ENCODE results near the gene IGF1R. TPM values are rescaled to one million over a fixed set of nuclear protein-coding genes. Genes with fewer than 3 reads are reported as not detected.

Gene IGF1R
- total RNA-seq, 1 experiment from 2014 or later = 14.1 TPM

DNA sequence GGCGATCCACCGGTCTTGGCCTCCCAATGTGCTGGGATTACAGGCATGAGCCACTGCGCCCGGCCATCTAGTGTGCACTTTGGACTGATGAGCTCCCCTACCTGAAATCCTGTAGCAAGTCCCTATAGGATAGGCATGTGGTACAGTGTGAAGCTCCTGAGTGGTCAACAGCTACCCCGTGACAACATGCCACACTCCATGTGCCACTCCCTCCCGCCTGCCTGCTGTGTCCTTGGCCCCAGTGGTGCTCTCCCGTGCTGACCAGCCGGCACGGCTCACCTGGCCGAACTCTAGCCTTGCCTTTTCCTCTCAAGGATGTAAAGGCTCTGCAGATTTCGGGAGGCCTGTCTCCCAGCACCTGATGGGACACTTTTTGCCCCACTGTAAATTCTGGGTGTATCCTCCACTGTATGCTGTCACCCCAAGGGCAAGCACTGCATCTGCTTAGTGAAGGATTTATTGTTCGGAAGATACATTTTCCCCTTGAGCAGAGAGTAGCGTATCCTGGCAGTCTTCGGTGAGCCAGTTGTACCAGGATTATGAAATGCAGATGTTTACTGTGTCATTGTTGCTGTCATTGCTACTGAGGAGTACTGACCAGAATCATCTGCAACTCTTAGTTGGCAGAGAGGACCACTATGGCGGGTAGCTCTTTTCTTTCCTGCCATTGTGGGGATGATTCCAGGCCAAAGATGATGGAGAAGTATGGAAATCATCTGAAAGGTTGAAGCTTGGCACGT is 64.7 kb downstream of the IGF1R start:
- H3K4me1 ChIP-seq (replicated peaks) = peaks cover 28% of the 10 kb centered on the region
- no peak overlapping the region for H3K4me3 ChIP-seq
- H3K9me3 ChIP-seq (replicated peaks) = peaks cover 8% of the 10 kb centered on the region; the same call in 1 of the 2 replicates
- no peaks in the 10 kb centered on the region for H3K27me3 ChIP-seq (replicated peaks)
- DNase-seq (ENCODE audit: low read depth in 1 of 2, low spot score in 2 of 2) = no peak
- no peak overlapping the region for H3K27ac ChIP-seq
- H3K36me3 ChIP-seq = peaks cover 18% of the 10 kb centered on the region

GRCh38 chr15:98713585-98714001 is 65.3 kb downstream of the IGF1R start:
- Histone ChIP-seq H3K4me3 (no peak overlapping the region), H3K27ac (no peak overlapping the region), H3K36me3 (peaks cover 15% of the 10 kb centered on the region), H3K9me3 (replicated peaks) (peaks cover 8% of the 10 kb centered on the region; the same call in 1 of the 2 replicates), H3K27me3 (replicated peaks) (no peaks in the 10 kb centered on the region), H3K4me1 (replicated peaks) (peaks cover 28% of the 10 kb centered on the region)
- no peak for DNase-seq (ENCODE audit: low read depth in 1 of 2, low spot score in 2 of 2)

DNA sequence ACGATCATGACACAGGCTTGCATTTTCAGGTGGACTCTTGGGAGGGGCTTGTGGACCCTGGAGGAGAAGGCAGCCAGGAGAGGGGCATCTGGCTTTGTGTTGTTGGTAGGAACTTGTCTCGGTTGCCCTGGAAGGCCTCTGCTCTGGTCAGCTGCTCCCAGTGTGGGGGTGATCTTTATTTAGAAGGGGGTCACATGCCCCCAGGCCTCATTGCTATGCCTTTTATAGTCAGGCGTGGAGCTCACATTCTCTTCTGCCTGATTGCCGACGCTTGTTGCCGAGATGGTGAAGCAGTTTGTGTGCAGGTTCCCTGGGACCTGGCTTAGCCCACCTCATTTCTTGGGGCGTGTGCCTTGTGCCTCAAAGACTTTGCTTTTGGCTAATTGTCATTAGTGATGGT is 66.6 kb downstream of the IGF1R start:
- peaks cover 30% of the 10 kb centered on the region for H3K4me1 ChIP-seq (replicated peaks)
- H3K9me3 ChIP-seq (replicated peaks) = peaks cover 8% of the 10 kb centered on the region; the same call in 1 of the 2 replicates
- H3K27me3 ChIP-seq (replicated peaks) = no peaks in the 10 kb centered on the region
- peaks cover 15% of the 10 kb centered on the region for H3K36me3 ChIP-seq
- H3K4me3 ChIP-seq = no peak overlapping the region
- DNase-seq (ENCODE audit: low read depth in 1 of 2, low spot score in 2 of 2) = no peak
- H3K27ac ChIP-seq = no peak overlapping the region

- Histone ChIP-seq H3K4me3 (no peak overlapping the region), H3K4me1 (replicated peaks) (peaks cover 35% of the 10 kb centered on the region), H3K9me3 (replicated peaks) (peaks cover 8% of the 10 kb centered on the region; the same call in 1 of the 2 replicates), H3K36me3 (peaks cover 15% of the 10 kb centered on the region), H3K27me3 (replicated peaks) (no peaks in the 10 kb centered on the region), H3K27ac (no peak overlapping the region)
- DNase-seq (ENCODE audit: low read depth in 1 of 2, low spot score in 2 of 2) = no peak
These were observed 67.1 kb downstream of the IGF1R start for GRCh38 chr15:98715401-98715800.

DNA sequence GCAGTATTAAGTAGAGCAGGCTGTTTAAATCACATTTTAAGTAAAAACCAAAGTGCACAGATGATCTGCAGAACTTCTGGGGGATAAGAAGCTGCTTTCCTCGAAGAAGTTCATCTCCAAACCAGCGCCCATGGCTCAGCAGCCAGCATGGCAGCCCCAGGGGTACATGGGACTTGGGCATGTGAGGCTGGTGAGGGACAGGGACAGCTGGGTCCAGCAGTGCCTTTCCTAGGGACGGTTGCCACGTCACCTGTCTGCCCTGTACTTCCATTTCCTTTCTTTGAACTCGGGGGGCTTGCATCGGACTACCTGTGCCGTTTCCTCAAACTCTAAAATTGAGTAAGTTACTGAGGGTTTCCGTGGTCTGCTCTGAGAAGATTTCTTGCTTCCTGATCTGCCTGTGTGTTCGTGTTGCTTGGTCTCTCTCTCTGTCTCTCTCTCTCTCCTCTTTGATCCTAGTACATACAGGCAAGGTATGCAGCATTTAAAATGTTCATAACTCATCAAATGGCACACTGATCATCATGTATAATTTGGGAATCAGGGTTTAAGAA is 67.6 kb downstream of the IGF1R start:
- H3K27ac ChIP-seq = no peak overlapping the region
- H3K36me3 ChIP-seq = peaks cover 13% of the 10 kb centered on the region
- H3K27me3 ChIP-seq (replicated peaks) = no peaks in the 10 kb centered on the region
- peaks cover 8% of the 10 kb centered on the region; the same call in 1 of the 2 replicates for H3K9me3 ChIP-seq (replicated peaks)
- H3K4me1 ChIP-seq (replicated peaks) = peaks cover 41% of the 10 kb centered on the region
- no peak overlapping the region for H3K4me3 ChIP-seq
- DNase-seq (ENCODE audit: low read depth in 1 of 2, low spot score in 2 of 2) = no peak

DNA sequence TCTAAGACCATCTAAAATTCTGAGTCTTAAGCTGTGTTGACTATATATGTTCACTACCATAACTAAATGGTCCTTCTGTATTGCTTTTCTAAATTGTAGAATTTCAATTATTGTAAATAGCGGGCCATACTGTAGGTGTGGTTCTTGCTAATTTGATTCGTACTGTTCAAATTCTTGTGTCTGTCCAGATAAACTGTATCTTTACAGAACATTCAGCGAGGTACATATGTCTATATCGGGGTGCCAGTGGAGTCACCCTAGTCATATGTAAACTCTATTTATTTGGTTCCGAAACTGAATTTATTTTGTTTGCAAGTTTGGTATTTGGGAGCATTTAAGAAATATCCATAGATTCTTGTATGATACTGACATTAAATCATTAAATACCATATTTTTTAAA is 69.0 kb downstream of the IGF1R start:
- no peak for DNase-seq (ENCODE audit: low read depth in 1 of 2, low spot score in 2 of 2)
- Histone ChIP-seq H3K27me3 (replicated peaks) (no peaks in the 10 kb centered on the region), H3K36me3 (no peaks in the 10 kb centered on the region; the same call in 1 of the 2 replicates)

GRCh38 chr15:98717942-98718341 is 69.6 kb downstream of the IGF1R start:
- Histone ChIP-seq H3K9me3 (replicated peaks) (no peaks in the 10 kb centered on the region), H3K4me1 (replicated peaks) (peaks cover 57% of the 10 kb centered on the region), H3K27ac (peak overlapping the region; percentile 79), H3K27me3 (replicated peaks) (no peaks in the 10 kb centered on the region), H3K36me3 (no peaks in the 10 kb centered on the region; the same call in 1 of the 2 replicates), H3K4me3 (no peak overlapping the region)
- no peak for DNase-seq (ENCODE audit: low read depth in 1 of 2, low spot score in 2 of 2)

More for the DNA sequence above, 69.0 kb downstream of the IGF1R start:
- Histone ChIP-seq H3K27ac (no peak overlapping the region), H3K4me1 (replicated peaks) (peaks cover 52% of the 10 kb centered on the region), H3K4me3 (no peak overlapping the region), H3K9me3 (replicated peaks) (no peaks in the 10 kb centered on the region)

DNA sequence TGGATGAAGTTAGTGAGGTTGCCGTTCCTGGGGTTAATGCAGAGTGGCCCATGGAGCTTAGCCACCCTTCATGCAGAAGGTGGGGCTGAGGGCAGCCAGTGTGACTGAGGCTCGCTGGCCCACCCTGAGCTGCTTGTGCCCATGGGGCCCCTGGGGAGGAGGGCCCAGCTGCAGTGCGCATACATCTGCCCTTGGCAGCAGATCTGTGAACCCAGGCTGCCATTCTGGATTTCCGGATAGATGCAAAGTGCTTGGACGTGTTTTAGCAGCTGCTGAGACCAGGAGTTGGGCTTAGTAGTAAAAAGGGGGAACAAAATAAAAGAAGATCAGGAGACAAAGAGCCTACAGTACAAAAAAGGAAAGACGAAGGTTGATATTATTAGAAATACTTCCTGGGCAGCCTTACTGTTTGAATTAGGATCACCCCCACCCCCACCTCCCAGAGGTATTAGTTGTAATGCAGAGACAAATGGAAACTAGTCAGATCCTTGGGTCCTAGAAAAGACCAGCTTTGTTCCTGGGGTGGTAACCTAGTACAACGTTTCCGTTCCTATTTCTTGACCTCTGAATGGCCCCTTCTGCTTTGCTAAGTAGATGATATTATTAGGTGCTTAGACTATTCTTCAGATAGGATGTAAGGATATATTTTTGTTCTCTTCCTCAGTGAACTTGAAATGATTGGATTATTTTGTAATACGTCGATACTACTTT is 70.2 kb downstream of the IGF1R start:
- H3K36me3 ChIP-seq = no peaks in the 10 kb centered on the region; the same call in 1 of the 2 replicates
- H3K9me3 ChIP-seq (replicated peaks) = no peaks in the 10 kb centered on the region
- H3K4me1 ChIP-seq (replicated peaks) = peaks cover 64% of the 10 kb centered on the region
- H3K27me3 ChIP-seq (replicated peaks) = no peaks in the 10 kb centered on the region
- no peak overlapping the region for H3K4me3 ChIP-seq
- no peak for DNase-seq (ENCODE audit: low read depth in 1 of 2, low spot score in 2 of 2)
- H3K27ac ChIP-seq = peak overlapping the region; percentile 79

- Histone ChIP-seq H3K27ac (peak overlapping the region; percentile 79), H3K4me1 (replicated peaks) (peaks cover 66% of the 10 kb centered on the region), H3K36me3 (no peaks in the 10 kb centered on the region; the same call in 1 of the 2 replicates), H3K9me3 (replicated peaks) (no peaks in the 10 kb centered on the region), H3K4me3 (no peak overlapping the region), H3K27me3 (replicated peaks) (no peaks in the 10 kb centered on the region)
- DNase-seq (ENCODE audit: low read depth in 1 of 2, low spot score in 2 of 2) = peak; percentile 82 to 83
These were observed 70.9 kb downstream of the IGF1R start for GRCh38 chr15:98719137-98719740.

GRCh38 chr15:98720031-98720430 is 71.7 kb downstream of the IGF1R start:
- peaks cover 66% of the 10 kb centered on the region for H3K4me1 ChIP-seq (replicated peaks)
- no peaks in the 10 kb centered on the region; the same call in 1 of the 2 replicates for H3K36me3 ChIP-seq
- DNase-seq (ENCODE audit: low read depth in 1 of 2, low spot score in 2 of 2) = no peak
- H3K27ac ChIP-seq = peak overlapping the region; percentile 79
- H3K9me3 ChIP-seq (replicated peaks) = no peaks in the 10 kb centered on the region
- no peak overlapping the region for H3K4me3 ChIP-seq
- H3K27me3 ChIP-seq (replicated peaks) = no peaks in the 10 kb centered on the region

DNA sequence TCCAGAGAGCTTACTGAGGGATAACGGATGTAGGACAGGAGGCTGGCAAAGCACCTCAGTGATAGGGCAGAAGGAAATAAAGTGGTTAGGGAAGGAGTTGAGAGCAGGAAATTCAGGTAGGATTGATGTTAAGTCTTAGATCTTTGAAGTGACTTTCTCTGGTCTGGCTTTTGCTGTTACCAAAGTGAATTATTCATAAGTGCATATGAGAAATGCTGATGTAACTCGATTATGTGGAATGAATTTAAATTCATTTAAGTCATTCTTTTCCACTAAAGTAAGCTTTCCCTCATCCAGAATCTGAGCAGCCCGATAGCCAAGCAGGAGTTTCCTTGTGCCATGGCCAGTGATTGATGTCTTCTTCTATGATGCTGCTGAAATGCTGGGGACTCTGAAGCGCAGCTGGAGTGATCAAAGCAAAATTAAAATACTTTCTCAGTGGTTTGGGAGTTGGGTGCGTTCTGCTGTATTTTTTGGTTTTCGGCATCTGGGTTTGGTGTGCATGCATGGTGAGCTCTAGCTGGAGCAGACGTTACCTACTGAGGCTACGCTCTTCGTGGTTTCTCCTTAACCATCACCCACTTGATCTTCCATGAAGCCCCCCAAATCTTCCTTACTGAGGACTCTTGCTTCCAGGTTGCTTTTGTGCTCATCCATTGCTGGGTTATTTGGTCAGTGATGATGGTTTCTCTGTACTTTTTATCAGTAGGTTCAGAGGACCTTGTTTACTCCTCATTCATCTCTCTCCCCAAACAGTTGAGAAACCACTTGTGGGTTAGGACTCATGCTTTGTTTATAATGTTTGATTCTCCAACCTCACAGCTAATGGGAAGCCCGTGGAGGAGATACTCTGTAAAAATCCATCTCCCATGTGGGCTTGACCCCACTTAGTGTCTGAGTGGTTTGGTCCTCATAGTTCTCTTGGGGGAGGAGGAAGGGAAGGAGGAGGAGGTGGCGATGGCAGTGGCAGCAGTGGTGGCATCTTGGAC is 72.5 kb downstream of the IGF1R start:
- no peaks in the 10 kb centered on the region; the same call in 1 of the 2 replicates for H3K36me3 ChIP-seq
- H3K4me1 ChIP-seq (replicated peaks) = peaks cover 68% of the 10 kb centered on the region
- no peaks in the 10 kb centered on the region for H3K27me3 ChIP-seq (replicated peaks)
- no peaks in the 10 kb centered on the region for H3K9me3 ChIP-seq (replicated peaks)
- H3K27ac ChIP-seq = peak overlapping the region; percentile 79; the same call in 1 of the 2 replicates
- no peak overlapping the region for H3K4me3 ChIP-seq
- no peak for DNase-seq (ENCODE audit: low read depth in 1 of 2, low spot score in 2 of 2)

DNA sequence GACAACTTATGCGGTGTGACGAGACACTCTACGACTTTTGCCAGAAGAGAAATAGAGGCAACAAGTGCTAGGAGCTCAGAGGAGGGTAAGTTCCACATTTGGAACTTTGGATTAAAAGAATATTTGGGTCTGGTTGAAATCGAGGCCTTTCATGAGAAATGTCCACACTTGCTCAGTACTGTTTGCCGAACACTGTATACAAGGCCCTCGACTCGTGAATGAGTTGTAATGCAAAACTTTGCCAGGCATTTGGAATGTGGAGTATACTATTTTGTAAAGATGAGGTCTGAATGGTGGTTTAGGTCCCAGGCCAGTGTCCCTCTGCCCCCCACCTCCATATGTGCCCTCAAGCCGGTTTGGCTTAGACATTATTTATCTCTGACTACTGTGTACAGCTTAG is 73.9 kb downstream of the IGF1R start:
- Histone ChIP-seq H3K9me3 (replicated peaks) (no peaks in the 10 kb centered on the region), H3K27me3 (replicated peaks) (no peaks in the 10 kb centered on the region), H3K36me3 (no peaks in the 10 kb centered on the region; the same call in 1 of the 2 replicates), H3K27ac (no peak overlapping the region), H3K4me3 (no peak overlapping the region), H3K4me1 (replicated peaks) (peaks cover 82% of the 10 kb centered on the region)
- no peak for DNase-seq (ENCODE audit: low read depth in 1 of 2, low spot score in 2 of 2)
